ENCODE data around the gene MITF.

The MITF gene

DNA sequence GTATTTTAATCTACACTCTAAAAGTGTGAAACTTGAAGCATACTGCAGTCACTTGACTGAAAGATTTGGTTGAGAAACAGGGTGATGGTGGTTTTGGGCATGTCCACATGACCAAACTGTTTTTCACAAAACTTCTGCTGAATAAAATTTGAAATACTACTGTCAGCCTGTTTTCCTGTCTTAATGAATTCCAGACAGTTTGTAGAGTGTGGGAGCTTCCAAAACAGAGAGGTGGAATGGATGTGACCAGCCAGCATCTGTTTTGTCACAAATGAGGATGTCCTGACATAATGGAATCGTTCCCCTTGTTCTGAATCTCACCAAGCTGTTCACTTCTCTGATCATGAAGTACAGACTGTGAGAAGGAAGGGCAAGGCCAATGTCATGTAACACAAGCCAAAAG, 11.8 kb downstream of the MITF start:
- Histone ChIP-seq H3K4me1 (ENCODE audit: control insufficient read depth, insufficient read depth, low read length, poor library complexity, severe bottlenecking) (no peaks in the 10 kb centered on the region), H3K36me3 (ENCODE audit: control insufficient read depth, insufficient read depth, low read length) (no peaks in the 10 kb centered on the region), H3K27ac (ENCODE audit: insufficient read depth, low read length, poor library complexity, severe bottlenecking) (no peak overlapping the region), H3K27me3 (replicated peaks; ENCODE audit: control insufficient read depth, insufficient read depth, low read length, poor library complexity, severe bottlenecking) (no peaks in the 10 kb centered on the region), H3K9me3 (ENCODE audit: control insufficient read depth, low read length) (no peaks in the 10 kb centered on the region), H3K4me3 (ENCODE audit: insufficient read depth, low read depth, low read length, poor library complexity, severe bottlenecking) (no peak overlapping the region)
- no peak for DNase-seq

DNA sequence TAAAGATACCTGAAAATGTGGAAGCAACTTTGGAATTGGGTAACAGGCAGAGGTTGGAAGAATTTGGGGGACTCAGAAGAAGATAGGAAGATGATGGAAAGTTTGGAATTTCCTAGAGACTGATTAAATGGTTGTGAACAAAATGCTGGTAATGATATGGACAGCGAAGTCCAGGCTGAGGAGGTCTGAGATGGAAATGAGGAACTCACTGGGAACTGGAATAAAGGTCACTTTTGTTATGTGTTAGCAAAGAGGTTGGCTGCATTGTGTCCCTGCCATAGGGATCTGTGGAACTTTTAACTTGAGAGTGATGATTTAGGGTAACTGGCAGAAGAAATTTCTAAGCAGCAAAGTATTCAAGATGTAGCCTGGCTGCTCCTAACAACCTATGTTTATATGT, 13.0 kb downstream of the MITF start:
- Histone ChIP-seq H3K27me3 (replicated peaks; ENCODE audit: control insufficient read depth, insufficient read depth, low read length, poor library complexity, severe bottlenecking) (no peaks in the 10 kb centered on the region), H3K9me3 (ENCODE audit: control insufficient read depth, low read length) (no peaks in the 10 kb centered on the region), H3K4me3 (ENCODE audit: insufficient read depth, low read depth, low read length, poor library complexity, severe bottlenecking) (no peak overlapping the region), H3K4me1 (ENCODE audit: control insufficient read depth, insufficient read depth, low read length, poor library complexity, severe bottlenecking) (no peaks in the 10 kb centered on the region), H3K27ac (ENCODE audit: insufficient read depth, low read length, poor library complexity, severe bottlenecking) (no peak overlapping the region), H3K36me3 (ENCODE audit: control insufficient read depth, insufficient read depth, low read length) (no peaks in the 10 kb centered on the region)
- no peak for DNase-seq

DNA sequence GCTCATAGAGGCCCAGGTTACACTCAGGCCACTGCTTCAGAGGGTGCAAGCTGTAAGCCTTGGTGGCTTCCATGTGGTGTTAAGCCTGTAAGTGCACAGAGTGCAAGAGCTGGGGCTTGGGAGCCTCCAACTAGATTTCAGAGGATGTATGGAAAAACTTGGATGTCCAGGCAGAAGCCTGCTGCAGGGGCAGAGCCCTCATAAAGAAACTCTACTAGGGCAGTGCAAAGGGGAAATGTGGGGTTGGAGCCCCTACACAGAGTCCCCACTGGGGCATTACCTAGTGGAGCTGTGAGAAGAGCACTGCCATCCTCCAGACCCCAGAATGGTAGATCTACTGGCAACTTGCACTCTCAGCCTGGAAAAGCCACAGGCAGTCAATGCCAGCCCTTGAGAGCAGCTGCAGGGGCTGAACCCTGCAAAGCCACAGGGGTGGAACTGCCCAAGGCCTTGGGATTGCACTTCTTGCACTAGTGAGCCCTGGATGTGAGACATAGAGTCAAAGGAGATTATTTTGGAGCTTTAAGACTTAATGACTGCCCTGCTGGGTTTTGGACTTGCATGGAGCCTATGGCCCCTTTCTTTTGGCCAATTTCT, 14.0 kb downstream of the MITF start:
- no peak for DNase-seq
- no peaks in the 10 kb centered on the region for H3K9me3 ChIP-seq (ENCODE audit: control insufficient read depth, low read length)
- no peaks in the 10 kb centered on the region for H3K36me3 ChIP-seq (ENCODE audit: control insufficient read depth, insufficient read depth, low read length)
- no peaks in the 10 kb centered on the region for H3K4me1 ChIP-seq (ENCODE audit: control insufficient read depth, insufficient read depth, low read length, poor library complexity, severe bottlenecking)
- no peak overlapping the region for H3K4me3 ChIP-seq (ENCODE audit: insufficient read depth, low read depth, low read length, poor library complexity, severe bottlenecking)
- H3K27ac ChIP-seq (ENCODE audit: insufficient read depth, low read length, poor library complexity, severe bottlenecking): no peak overlapping the region
- H3K27me3 ChIP-seq (replicated peaks; ENCODE audit: control insufficient read depth, insufficient read depth, low read length, poor library complexity, severe bottlenecking): no peaks in the 10 kb centered on the region

DNA sequence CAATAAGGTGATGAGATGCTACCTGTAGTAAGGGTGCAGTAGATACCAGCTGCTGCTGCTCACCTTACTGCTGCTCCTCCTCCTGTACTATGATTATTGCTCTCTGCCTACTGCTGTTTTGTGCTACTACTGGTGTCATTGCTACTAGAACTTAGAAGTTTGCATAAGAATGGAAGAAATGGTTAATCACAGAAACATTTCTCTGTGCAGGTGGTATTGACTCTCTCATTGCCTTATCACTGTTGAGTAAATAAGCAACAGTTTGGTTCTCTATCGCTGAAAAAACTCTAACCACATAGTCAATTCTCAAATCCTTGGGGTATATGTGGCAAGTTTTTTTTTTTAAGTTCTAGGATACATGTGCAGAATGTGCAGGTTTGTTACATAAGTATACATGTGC, 16.5 kb downstream of the MITF start:
- Histone ChIP-seq H3K36me3 (ENCODE audit: control insufficient read depth, insufficient read depth, low read length) (no peaks in the 10 kb centered on the region), H3K4me3 (ENCODE audit: insufficient read depth, low read depth, low read length, poor library complexity, severe bottlenecking) (no peak overlapping the region), H3K27me3 (replicated peaks; ENCODE audit: control insufficient read depth, insufficient read depth, low read length, poor library complexity, severe bottlenecking) (no peaks in the 10 kb centered on the region), H3K4me1 (ENCODE audit: control insufficient read depth, insufficient read depth, low read length, poor library complexity, severe bottlenecking) (no peaks in the 10 kb centered on the region), H3K27ac (ENCODE audit: insufficient read depth, low read length, poor library complexity, severe bottlenecking) (no peak overlapping the region), H3K9me3 (ENCODE audit: control insufficient read depth, low read length) (no peaks in the 10 kb centered on the region)
- no peak for DNase-seq

DNA sequence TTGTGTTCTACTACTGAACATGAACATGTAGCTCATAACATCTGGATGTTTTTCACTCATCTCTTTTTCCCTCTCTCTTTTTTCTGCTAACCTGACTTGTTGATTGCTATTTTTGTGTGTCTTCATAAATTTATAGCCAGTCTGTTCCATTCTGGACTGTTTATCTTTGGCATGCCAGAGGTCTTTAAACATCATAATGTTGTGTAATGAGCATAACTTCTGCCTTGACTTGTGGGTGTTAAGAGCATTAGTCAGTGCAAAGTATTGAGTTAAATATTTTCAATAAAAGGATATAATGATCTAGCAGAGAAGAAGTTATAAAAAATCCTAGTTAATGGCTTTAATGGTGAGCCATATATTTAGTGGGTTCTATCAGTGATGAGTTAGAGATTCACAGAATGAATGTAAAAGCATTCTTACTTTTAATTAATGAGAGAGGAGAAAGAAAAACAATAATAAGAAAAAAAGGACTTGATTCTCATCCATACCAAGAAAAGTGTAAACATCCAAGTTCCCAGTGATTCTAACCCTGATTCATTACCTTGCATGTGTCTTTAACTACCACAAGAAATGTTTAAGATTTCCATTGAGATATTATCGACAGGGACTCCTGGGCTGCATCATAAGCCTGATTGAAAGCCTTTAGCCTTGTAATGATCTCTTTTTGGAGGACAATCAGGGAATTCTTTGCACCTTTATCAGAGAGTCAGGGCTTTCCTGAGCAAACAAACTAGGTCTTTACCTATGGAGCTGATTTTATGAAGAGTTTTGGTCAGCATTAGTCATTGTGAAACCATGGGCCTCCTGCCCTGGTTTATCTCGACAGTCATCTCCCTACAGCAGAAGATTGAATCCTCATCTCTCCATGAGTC, 22.9 kb downstream of the MITF start:
- Histone ChIP-seq H3K36me3 (ENCODE audit: control insufficient read depth, insufficient read depth, low read length) (no peaks in the 10 kb centered on the region), H3K4me3 (ENCODE audit: insufficient read depth, low read depth, low read length, poor library complexity, severe bottlenecking) (no peak overlapping the region), H3K27ac (ENCODE audit: insufficient read depth, low read length, poor library complexity, severe bottlenecking) (no peak overlapping the region), H3K4me1 (ENCODE audit: control insufficient read depth, insufficient read depth, low read length, poor library complexity, severe bottlenecking) (no peaks in the 10 kb centered on the region), H3K9me3 (ENCODE audit: control insufficient read depth, low read length) (no peaks in the 10 kb centered on the region), H3K27me3 (replicated peaks; ENCODE audit: control insufficient read depth, insufficient read depth, low read length, poor library complexity, severe bottlenecking) (no peaks in the 10 kb centered on the region)
- no peak for DNase-seq

DNA sequence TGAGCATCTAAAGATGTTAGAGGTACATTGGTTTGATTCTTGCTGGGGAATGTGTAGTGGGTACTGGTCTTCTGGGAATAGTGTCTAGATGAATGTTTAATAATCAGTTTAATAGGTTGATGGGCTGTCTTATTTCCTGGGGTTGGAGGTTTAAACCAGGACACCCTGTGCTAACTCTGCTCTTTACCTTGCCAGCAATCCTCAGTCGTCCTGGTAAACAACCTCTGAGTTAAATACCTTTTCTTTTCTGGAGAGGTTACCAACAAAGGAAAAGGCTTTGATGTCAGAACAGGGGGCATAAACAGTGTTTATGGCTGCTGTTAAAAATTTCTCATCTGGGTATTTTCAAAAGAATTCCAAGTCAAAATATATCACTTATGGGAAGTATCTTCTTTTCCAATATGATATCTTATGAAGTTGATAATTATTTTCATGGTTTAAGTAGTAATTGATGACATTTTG, 23.5 kb downstream of the MITF start:
- H3K36me3 ChIP-seq (ENCODE audit: control insufficient read depth, insufficient read depth, low read length): no peaks in the 10 kb centered on the region
- no peaks in the 10 kb centered on the region for H3K9me3 ChIP-seq (ENCODE audit: control insufficient read depth, low read length)
- H3K27ac ChIP-seq (ENCODE audit: insufficient read depth, low read length, poor library complexity, severe bottlenecking): no peak overlapping the region
- DNase-seq: no peak
- H3K4me3 ChIP-seq (ENCODE audit: insufficient read depth, low read depth, low read length, poor library complexity, severe bottlenecking): no peak overlapping the region
- no peaks in the 10 kb centered on the region for H3K27me3 ChIP-seq (replicated peaks; ENCODE audit: control insufficient read depth, insufficient read depth, low read length, poor library complexity, severe bottlenecking)
- H3K4me1 ChIP-seq (ENCODE audit: control insufficient read depth, insufficient read depth, low read length, poor library complexity, severe bottlenecking): no peaks in the 10 kb centered on the region

DNA sequence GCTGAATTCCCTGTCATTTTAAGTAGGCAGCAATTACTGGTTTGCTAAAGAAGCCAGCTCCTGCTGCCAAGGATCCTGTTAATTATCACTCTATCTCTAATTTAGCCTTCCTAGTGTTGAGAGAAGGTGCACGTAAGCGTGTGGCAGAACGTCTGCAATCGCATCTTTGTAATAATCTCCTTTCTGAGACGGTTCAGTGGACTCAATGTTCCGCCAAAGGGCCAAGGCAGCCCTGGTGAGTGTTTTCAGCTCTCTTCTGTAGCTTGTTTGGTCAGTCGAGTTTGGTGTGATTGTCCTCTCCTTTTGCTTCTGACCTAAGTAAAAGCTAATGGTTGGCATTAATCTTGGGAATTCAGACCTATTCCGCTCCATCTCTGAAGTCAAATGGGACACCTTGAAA, 24.2 kb downstream of the MITF start:
- H3K4me3 ChIP-seq (ENCODE audit: insufficient read depth, low read depth, low read length, poor library complexity, severe bottlenecking): no peak overlapping the region
- no peaks in the 10 kb centered on the region for H3K36me3 ChIP-seq (ENCODE audit: control insufficient read depth, insufficient read depth, low read length)
- H3K9me3 ChIP-seq (ENCODE audit: control insufficient read depth, low read length): no peaks in the 10 kb centered on the region
- DNase-seq: no peak
- H3K4me1 ChIP-seq (ENCODE audit: control insufficient read depth, insufficient read depth, low read length, poor library complexity, severe bottlenecking): no peaks in the 10 kb centered on the region
- H3K27me3 ChIP-seq (replicated peaks; ENCODE audit: control insufficient read depth, insufficient read depth, low read length, poor library complexity, severe bottlenecking): no peaks in the 10 kb centered on the region
- no peak overlapping the region for H3K27ac ChIP-seq (ENCODE audit: insufficient read depth, low read length, poor library complexity, severe bottlenecking)

DNA sequence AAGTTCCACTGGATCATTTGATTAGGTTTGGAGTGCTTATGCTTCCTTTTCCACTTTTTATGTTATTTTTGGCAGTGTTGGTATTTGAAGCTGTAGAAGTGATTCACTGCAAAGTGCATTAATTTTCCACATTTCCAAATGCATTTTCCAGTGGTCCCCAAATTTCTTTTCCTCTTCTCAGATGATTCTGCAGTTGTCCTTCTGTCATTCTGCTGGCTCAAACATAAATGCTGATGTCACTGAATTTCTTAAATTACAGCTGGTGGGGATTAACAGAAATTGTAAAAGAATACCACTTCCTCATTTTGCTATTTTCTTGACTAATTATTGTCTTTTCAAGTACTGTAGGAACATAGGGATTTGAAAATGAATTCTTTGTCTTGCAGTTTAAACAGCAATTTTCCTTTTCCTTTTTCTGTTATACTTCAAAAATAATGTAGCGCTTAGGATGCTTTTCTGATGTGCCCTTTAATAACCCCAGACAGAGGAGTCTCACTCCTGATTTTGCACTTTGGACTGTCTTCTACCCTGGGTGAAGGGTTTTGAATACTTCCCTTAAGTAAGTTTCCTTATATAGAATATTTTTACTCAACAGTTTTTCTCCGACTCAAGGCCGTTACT, 25.0 kb downstream of the MITF start:
- no peak for DNase-seq
- Histone ChIP-seq H3K27ac (ENCODE audit: insufficient read depth, low read length, poor library complexity, severe bottlenecking) (no peak overlapping the region), H3K4me3 (ENCODE audit: insufficient read depth, low read depth, low read length, poor library complexity, severe bottlenecking) (no peak overlapping the region)

DNA sequence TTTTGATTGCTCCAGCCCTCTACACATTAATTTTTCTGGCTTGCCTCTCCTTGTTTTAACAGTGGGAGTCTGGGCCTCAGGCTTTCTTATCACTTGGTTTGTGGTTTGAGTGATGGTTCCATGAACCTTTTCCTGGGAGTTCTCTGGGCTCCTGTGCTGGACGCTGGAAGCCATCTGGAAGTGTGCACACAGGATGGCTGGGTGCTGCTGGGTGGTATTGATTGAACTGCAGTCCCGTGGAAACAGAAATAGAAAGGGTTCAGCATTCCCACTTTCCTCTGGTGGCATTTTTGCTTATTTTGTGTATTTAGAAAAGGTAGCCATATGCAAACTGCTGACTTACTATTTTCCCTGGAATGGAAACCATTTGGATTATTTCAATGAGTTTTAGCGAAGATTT, 25.6 kb downstream of the MITF start:
- Histone ChIP-seq H3K9me3 (ENCODE audit: control insufficient read depth, low read length) (no peaks in the 10 kb centered on the region), H3K27ac (ENCODE audit: insufficient read depth, low read length, poor library complexity, severe bottlenecking) (no peak overlapping the region), H3K4me3 (ENCODE audit: insufficient read depth, low read depth, low read length, poor library complexity, severe bottlenecking) (no peak overlapping the region), H3K4me1 (ENCODE audit: control insufficient read depth, insufficient read depth, low read length, poor library complexity, severe bottlenecking) (no peaks in the 10 kb centered on the region), H3K27me3 (replicated peaks; ENCODE audit: control insufficient read depth, insufficient read depth, low read length, poor library complexity, severe bottlenecking) (no peaks in the 10 kb centered on the region), H3K36me3 (ENCODE audit: control insufficient read depth, insufficient read depth, low read length) (no peaks in the 10 kb centered on the region)
- no peak for DNase-seq

More for the DNA sequence above, 25.0 kb downstream of the MITF start:
- H3K27me3 ChIP-seq (replicated peaks; ENCODE audit: control insufficient read depth, insufficient read depth, low read length, poor library complexity, severe bottlenecking): no peaks in the 10 kb centered on the region
- H3K9me3 ChIP-seq (ENCODE audit: control insufficient read depth, low read length): no peaks in the 10 kb centered on the region
- no peaks in the 10 kb centered on the region for H3K36me3 ChIP-seq (ENCODE audit: control insufficient read depth, insufficient read depth, low read length)
- H3K4me1 ChIP-seq (ENCODE audit: control insufficient read depth, insufficient read depth, low read length, poor library complexity, severe bottlenecking): no peaks in the 10 kb centered on the region

DNA sequence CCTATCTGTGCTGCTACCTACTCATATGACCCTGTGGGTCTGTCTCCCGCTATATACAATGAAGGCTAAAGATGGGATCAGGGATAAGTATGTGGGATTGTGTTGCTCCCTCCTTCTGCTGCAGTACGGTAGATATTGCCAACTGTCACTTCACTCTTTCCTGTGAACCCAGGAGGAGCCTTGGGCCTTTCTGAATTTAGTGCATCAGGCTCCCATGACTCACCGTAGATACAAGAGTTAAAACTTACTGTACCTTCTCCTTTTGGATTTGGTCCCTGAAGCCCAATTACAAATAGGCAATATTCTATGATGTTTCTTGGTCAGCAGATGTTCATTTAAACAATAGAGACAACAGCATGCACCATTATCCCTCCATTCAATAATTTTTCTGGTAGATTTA, 27.4 kb downstream of the MITF start:
- H3K9me3 ChIP-seq (ENCODE audit: control insufficient read depth, low read length): no peaks in the 10 kb centered on the region
- H3K27me3 ChIP-seq (replicated peaks; ENCODE audit: control insufficient read depth, insufficient read depth, low read length, poor library complexity, severe bottlenecking): no peaks in the 10 kb centered on the region
- DNase-seq: no peak
- no peaks in the 10 kb centered on the region for H3K4me1 ChIP-seq (ENCODE audit: control insufficient read depth, insufficient read depth, low read length, poor library complexity, severe bottlenecking)
- H3K4me3 ChIP-seq (ENCODE audit: insufficient read depth, low read depth, low read length, poor library complexity, severe bottlenecking): no peak overlapping the region
- no peak overlapping the region for H3K27ac ChIP-seq (ENCODE audit: insufficient read depth, low read length, poor library complexity, severe bottlenecking)
- H3K36me3 ChIP-seq (ENCODE audit: control insufficient read depth, insufficient read depth, low read length): no peaks in the 10 kb centered on the region

All from effector memory CD4-positive, alpha-beta T cell (primary cell).